HG03575 (cell line): ENCODE results near the gene NPAS3.

Experiments
- ATAC-seq: cut with Tn5 transposase; IDR thresholded peaks from one replicate; pipeline ENCODE4 v1.9.1; 2021; ENCODE audit not compliant: unreplicated experiment, insufficient number of reproducible peaks, low FRiP score; ENCODE audit errors: extremely low read depth

The NPAS3 gene

GRCh38 chr14:33342299-33342974, 403.8 kb downstream of the NPAS3 start:
- no peak for ATAC-seq

DNA sequence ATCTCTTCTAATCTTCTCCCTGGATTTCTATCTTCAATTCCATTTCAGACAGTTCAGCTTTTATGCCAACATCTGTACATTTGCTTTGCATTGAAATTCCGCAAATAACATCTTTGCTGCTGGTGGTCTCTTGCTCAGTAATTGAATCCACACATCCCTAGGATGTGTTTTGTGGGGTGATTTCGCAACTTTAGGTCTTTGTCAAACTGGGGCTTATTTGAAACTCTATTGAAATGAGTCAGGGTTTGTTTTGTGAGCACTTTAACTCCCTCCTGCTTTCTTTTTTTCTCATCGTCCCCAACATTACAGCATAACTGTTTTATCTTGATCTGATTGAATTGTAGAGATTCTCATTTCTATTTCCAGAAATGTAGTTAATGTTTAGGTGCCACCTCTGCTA, 404.3 kb downstream of the NPAS3 start:
- ATAC-seq, result no peak

GRCh38 chr14:33347796-33348195, 409.1 kb downstream of the NPAS3 start:
- ATAC-seq, result no peak

GRCh38 chr14:33348510-33348909, 409.8 kb downstream of the NPAS3 start:
- ATAC-seq, result no peak

DNA sequence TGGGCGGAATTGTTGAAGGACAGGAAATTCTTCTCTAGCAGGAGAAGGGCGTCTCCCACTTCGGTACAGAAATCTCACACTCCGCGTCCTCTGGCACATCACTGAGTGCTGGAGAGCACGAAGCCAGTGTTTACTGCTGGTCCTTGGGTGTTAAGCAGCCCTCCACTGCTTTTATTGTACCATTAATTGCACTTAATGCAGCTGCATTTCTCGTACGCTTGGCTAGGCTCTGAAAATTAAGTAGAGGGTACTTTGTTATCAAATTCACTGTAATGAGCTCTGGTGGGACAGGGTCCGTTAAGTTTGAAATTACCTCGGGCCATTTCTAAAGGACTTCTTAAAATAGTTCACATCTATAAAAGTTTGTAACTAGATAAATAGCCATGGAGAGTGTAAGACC, 411.2 kb downstream of the NPAS3 start:
- ATAC-seq, result no peak

GRCh38 chr14:33350366-33350990, 411.8 kb downstream of the NPAS3 start:
- ATAC-seq, result no peak

GRCh38 chr14:33352821-33353220, 414.1 kb downstream of the NPAS3 start:
- ATAC-seq, result no peak

GRCh38 chr14:33356181-33356580, 417.5 kb downstream of the NPAS3 start:
- no peak for ATAC-seq

- ATAC-seq, result no peak
These were observed 418.7 kb downstream of the NPAS3 start for GRCh38 chr14:33357225-33358010.

GRCh38 chr14:33359288-33359881, 420.7 kb downstream of the NPAS3 start:
- ATAC-seq, result no peak

DNA sequence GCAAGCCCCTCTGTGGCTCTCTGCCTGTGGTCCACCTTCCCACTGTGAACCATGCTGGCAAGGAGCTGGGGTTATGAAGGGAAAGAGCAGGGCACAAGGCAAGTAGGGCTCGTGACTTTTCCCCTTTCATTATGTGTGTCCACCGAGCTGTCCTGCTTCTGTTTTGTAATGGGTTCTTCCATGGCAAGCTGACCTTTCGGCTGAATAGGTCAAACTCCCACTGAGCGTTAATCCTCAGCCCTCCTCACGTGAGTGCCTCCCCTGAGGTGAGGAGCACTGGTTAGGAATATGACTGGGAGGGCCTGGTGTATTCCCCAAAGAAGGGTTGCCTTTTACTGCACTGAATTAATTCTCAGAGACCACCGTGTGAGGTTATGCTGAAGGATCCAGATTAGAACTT, 424.3 kb downstream of the NPAS3 start:
- no peak for ATAC-seq

GRCh38 chr14:33363682-33364081, 425.0 kb downstream of the NPAS3 start:
- ATAC-seq, result no peak

DNA sequence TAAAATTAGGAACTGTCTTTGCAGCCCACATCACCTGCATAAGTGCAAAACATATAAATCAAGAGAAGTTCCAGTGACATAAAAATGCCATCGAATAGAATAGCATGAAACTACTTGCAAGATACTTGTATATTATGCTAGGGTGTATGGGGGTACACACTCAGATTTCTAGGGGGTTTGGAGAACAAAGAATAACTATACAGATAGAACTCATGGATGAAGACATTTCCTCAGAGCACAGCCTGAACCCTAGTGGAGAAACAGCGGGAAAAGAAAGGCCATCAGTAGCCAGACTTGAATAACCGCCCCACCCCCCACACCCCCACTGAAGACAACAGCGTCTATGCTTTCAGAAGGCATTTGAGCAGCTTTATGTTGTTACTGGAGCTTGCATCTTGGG, 425.8 kb downstream of the NPAS3 start:
- no peak for ATAC-seq

- ATAC-seq, result no peak
These were observed 430.4 kb downstream of the NPAS3 start for GRCh38 chr14:33369041-33369440.

DNA sequence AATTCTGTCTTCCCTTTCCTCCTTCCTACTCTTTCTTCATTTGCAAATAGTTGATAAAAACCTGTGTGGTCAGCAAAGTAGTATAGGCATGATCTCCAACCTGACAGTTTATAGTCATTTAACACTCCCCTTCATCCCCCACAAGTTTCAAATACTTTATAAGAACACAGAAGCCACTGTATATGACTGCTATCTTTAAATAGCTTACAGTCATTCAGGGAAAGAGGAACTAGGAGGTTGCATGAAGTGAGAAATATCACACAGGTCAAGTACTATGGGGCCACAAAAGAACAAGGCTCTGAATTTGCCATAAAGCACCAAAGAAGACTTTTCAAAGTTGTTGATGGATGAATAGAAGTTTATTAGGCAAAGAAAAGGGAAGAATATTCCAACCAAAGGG, 431.3 kb downstream of the NPAS3 start:
- peak; percentile 98 for ATAC-seq

DNA sequence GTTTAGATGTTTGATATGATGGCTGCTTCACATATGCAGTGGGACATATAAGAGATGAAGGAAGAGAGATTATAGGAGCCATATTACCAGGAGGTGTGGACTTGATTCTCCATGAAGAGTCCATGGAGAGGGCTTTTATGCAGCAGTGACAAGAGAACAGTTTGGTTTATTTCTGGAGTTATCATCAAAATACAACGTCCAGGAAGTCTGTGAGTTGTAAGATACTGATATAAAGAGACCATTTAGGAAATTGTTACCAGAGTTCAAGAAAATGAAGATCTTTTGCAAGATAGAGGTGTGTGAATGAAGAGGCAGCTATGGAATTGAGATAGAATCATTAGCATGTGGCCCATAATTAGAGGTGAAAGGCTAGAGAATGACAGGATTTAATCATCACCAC, 431.7 kb downstream of the NPAS3 start:
- no peak for ATAC-seq

GRCh38 chr14:33375196-33375595, 436.5 kb downstream of the NPAS3 start:
- ATAC-seq, result no peak

DNA sequence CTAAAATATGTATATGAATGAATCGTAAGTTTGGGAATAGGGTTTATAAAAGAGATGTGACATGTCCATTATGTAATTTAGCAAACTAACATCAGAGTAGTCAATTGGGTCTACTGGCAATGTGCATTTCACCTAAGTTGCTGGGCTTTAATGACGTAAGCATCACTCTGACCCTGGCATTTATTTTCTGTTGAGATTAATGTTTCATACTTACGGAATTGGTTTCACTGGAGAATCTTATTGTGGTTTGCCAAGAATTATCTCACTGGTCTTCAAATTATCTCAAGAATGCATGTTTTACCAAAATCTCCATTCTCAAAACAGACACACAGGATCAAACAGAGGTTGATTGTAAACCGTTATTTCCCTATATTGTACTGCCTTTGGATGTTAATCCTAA, 437.1 kb downstream of the NPAS3 start:
- ATAC-seq, result no peak

- ATAC-seq, result no peak
These were observed 437.8 kb downstream of the NPAS3 start for GRCh38 chr14:33376510-33376909.
